Psoas muscle (tissue), 8 donors: Measurements from ENCODE around the gene TRPM2. TPM values are rescaled to one million over a fixed set of nuclear protein-coding genes. Genes with fewer than 3 reads are reported as not detected.

ENCODE experiments used
- ATAC-seq, 4 donors: fragments of 200-7000 bp; cut with Tn5 transposase; one replicate each; pipeline ENCODE4 v1.9.1; 2020; ENCODE audit warnings: moderate library complexity in 3 of 4, mild to moderate bottlenecking in 2 of 4
- DNase-seq, 2 donors: peaks; one replicate each; pipeline ENCODE4 v3.0.0-alpha.2; 2020
- H3K27ac ChIP-seq: fragments of 200-600 bp; one replicate; pipeline ENCODE4 v1.8.0; 2022
- H3K27me3 ChIP-seq, 3 donors: fragments of 200-600 bp in 1 of 3; one replicate each; pipeline versions ENCODE4 v1.6.1 to v1.8.0; 2013 to 2022; ENCODE audit warnings: low read length in 2 of 3, mild to moderate bottlenecking in 2 of 3, moderate library complexity in 1 of 3; ENCODE audit not compliant: insufficient read depth in 3 of 3
- H3K36me3 ChIP-seq, 2 donors: fragments of 200-600 bp in 1 of 2; one replicate each; pipeline versions ENCODE4 v1.6.1 to v1.8.0; 2013 to 2022; ENCODE audit warnings: low read depth in 1 of 2, mild to moderate bottlenecking in 1 of 2, moderate library complexity in 1 of 2; ENCODE audit not compliant: insufficient read depth in 1 of 2
- H3K4me1 ChIP-seq: fragments of 200-600 bp; one replicate; pipeline ENCODE4 v1.8.0; 2022
- H3K4me3 ChIP-seq: fragments of 200-600 bp; one replicate; pipeline ENCODE4 v1.8.0; 2022; ENCODE audit warnings: mild to moderate bottlenecking
- H3K9me3 ChIP-seq: fragments of 200-600 bp; one replicate; pipeline ENCODE4 v1.8.0; 2022
- CTCF ChIP-seq: fragments of 200-600 bp; IDR thresholded peaks from one replicate; pipeline ENCODE4 v1.8.0; 2022; ENCODE audit warnings: antibody characterized with exemption
- WGBS, 3 donors: extraction: QIAGEN DNeasy Blood & Tissue Kit; methylation state at CpG; one replicate each; pipeline versions ENCODE4 v1.1.6 to v1.1.7; 2013; 5-methylcytosine and 5-hydroxymethylcytosine counted together
- intact Hi-C, 2 donors: fragments of 100-400 bp; cut with DNase I; formaldehyde crosslinking; loops; one replicate each; pipeline versions ENCODE4 v1.11.0 to v1.14.2; 2022
- polyA plus RNA-seq, 3 donors: library from polyadenylated mRNA; stranded (reverse); fragments of 200-250 nt; gene quantifications; one replicate each; pipeline ENCODE4 v1.2.3, GENCODE V29; 2013
- total RNA-seq, 4 donors: library from RNA; stranded (reverse); fragmentation: NEBNext Ultra II Directional in 2 of 4; extraction: Animal tissue kit (Norgen Biotek cat#: 25700) in 2 of 4; gene quantifications; one replicate each; pipeline versions ENCODE4 v1.2.1 to v1.2.4, GENCODE V29; 2021 to 2023
- donor health status: healthy with polysubstance abuse.
- donor health status: DM: no; HTN: no; CAD: no; lungs with moderate emphysema.
- donor health status: Bipolar disorder and iron deficiency.
- donor health status: healthy.
- donor health status: DM: yes; HTN: yes; CAD: no.
- donor health status: DM: no; HTN: no; CAD: no.
- donor health status: DM: no; HTN: no; CAD: no.
- donor health status: DM: yes; HTN: yes; CAD: no.

TRPM2 gene
- total and polyA plus RNA-seq, 7 donors: 0.08 to 1.7 (median 0.76) TPM

GRCh38 chr21:44436958-44437357, 83.5 kb downstream of the TRPM2 start:
- H3K9me3 ChIP-seq: no peaks in the 10 kb centered on the region
- peaks cover 0 to 46% (median 14%) of the 10 kb centered on the region in 3 donors for H3K27me3 ChIP-seq
- intact Hi-C loops: no loop called here
- no peaks in the 10 kb centered on the region for H3K4me1 ChIP-seq
- DNase-seq (peak in 1 of 2 donors; percentile 35), ATAC-seq (no peak)
- no peaks in the 10 kb centered on the region for H3K36me3 ChIP-seq
- no peak for TF ChIP-seq CTCF
- WGBS, 3 donors: 85 to 88% (median 87%) methylated on average over 18 of the region's 18 CpGs
- no peak overlapping the region for H3K27ac ChIP-seq
- H3K4me3 ChIP-seq: no peak overlapping the region

- Histone ChIP-seq H3K36me3 (no peaks in the 10 kb centered on the region), H3K27ac (no peak overlapping the region), H3K27me3 (peaks cover 0 to 46% (median 12%) of the 10 kb centered on the region in 3 donors), H3K4me1 (no peaks in the 10 kb centered on the region), H3K9me3 (no peaks in the 10 kb centered on the region), H3K4me3 (no peak overlapping the region)
- 92 to 93% (median 92%) methylated on average over 5 of the region's 5 CpGs for WGBS, 3 donors
- no peak for TF ChIP-seq CTCF
- DNase-seq: peak in 1 of 2 donors; percentile 11
- ATAC-seq: no peak
- intact Hi-C loops: no loop called here
These were observed 83.9 kb downstream of the TRPM2 start for GRCh38 chr21:44437371-44437695.

DNA sequence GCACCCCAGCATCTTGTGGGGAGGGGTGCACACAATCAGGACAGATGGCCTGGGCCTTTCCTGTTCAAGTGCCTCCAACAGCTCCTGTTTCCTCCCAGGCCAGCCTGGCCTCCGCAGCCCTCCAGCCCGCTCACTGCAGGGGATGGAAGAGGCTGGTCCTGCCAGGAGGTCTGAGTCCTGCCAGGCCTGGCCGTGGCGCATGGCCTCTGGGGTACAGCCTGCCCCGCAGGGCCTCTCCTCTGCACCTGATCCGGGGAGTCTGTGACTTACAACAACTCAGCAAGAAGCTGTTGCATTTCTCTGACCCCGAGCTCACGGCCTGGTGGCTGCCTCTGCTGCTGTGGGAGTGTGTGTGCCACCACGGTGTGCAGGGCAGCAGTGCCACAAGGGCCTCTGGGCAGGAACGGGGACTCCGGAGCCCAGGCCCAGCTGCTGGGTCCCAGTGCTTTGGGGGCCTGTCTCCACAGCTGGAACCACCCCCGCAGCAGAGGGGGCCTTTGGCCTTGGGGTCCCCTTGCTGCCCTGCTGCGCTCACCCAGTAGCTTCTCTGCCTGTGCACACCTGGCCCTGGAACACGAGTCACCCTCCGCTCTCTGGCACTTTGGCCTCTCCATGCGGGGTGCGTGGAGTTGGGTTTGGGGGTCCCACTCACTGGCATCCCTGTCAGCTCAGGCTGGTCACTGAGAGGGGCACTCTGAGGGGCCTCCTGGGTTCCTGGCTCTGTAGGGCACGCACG, 84.4 kb downstream of the TRPM2 start:
- Histone ChIP-seq H3K36me3 (no peaks in the 10 kb centered on the region), H3K4me3 (no peak overlapping the region), H3K27me3 (peaks cover 0 to 46% (median 12%) of the 10 kb centered on the region in 3 donors), H3K27ac (no peak overlapping the region), H3K4me1 (no peaks in the 10 kb centered on the region), H3K9me3 (no peaks in the 10 kb centered on the region)
- 75 to 83% (median 81%) methylated on average over 19 of the region's 19 CpGs for WGBS, 3 donors
- ATAC-seq (no peak), DNase-seq (peak in 1 of 2 donors; percentile 44)
- TF ChIP-seq CTCF: no peak
- intact Hi-C loops: no loop called here

GRCh38 chr21:44438531-44439210, 85.2 kb downstream of the TRPM2 start:
- Histone ChIP-seq H3K27ac (no peak overlapping the region), H3K9me3 (no peaks in the 10 kb centered on the region), H3K4me3 (no peak overlapping the region), H3K4me1 (no peaks in the 10 kb centered on the region), H3K36me3 (no peaks in the 10 kb centered on the region), H3K27me3 (peaks cover 0 to 46% (median 12%) of the 10 kb centered on the region in 3 donors)
- 34 to 38% (median 35%) methylated on average over 26 to 34 of the region's 34 CpGs for WGBS, 3 donors
- ATAC-seq (no peak), DNase-seq (peak in 1 of 2 donors; percentile 41)
- TF ChIP-seq CTCF: no peak
- intact Hi-C loops: no loop called here
